Stimulated activated CD8-positive, alpha-beta memory T cell treated with anti-CD3 and anti-CD28 coated beads, Interleukin-7, amount 100 ng/mL, for 4 hours (primary cell): ENCODE data around the gene PRICKLE2.

ENCODE experiments used
- DNase-seq, 2 donors: peaks; one replicate each; pipeline ENCODE4 v3.0.0-alpha.2; 2020; ENCODE audit warnings: low read depth in 2 of 2

The PRICKLE2 gene

GRCh38 chr3:64247991-64248646 lies 22.9 kb upstream of the PRICKLE2 start:
- DNase-seq = no peak

DNA sequence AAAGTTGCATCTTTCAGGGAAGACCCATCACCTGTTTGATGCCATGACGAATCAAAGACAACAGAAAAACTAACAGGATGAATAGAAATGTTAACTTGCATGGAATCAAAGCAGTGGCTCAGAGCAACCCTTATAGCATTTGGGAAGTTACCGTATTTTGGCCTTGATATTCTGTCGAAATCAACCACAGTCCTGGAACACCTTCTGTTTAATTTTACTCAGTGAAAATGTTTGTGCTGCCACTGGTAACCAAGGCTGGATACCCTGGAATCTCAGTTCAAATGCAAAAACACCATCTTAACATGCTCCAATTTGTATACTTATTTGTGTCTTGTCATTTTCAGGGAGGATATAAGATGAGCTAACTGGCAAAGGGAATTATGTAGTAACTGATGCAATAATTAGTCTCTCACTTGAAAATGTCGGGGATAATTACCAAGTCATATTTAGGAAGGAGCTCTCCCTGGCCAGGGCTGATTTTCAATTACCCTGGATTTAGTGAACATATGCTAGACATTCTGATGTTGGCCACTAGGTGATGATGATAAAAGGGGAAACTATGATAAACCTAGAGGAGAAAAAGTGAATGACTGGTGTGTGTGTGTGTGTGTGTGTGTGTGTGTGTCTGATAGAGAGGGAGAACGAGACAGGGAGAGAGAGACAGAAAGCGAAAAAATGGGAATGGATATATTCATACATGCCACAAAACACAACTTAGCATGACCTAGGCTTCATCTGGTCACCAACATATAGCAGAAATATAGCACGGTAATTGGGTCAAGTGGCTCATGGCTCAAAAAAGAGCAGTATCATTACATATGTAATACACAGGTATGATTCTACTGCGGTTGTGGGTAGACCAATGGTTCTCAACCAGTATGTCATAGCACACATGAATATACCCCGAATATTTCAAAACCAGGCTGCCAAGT lies 19.0 kb upstream of the PRICKLE2 start:
- DNase-seq = no peak

DNA sequence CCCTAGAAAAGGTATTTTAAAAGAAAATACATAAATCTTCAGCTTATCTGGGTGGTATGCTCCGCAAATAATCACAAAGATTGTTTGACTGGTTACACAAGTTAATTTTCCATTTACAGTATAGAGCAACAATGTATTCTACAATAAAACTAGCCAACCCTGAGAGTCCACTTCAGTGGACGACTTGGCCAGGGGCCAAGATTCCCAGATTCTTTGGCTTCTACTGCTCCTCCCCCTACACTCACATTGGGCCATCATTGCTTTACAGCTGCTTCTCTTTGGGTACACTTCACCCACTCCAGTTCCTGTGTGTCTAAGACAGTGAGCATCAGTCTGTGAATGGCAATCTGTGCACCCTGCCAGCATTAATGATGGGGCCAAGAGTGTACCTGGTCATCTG lies 17.2 kb upstream of the PRICKLE2 start:
- no peak for DNase-seq

DNA sequence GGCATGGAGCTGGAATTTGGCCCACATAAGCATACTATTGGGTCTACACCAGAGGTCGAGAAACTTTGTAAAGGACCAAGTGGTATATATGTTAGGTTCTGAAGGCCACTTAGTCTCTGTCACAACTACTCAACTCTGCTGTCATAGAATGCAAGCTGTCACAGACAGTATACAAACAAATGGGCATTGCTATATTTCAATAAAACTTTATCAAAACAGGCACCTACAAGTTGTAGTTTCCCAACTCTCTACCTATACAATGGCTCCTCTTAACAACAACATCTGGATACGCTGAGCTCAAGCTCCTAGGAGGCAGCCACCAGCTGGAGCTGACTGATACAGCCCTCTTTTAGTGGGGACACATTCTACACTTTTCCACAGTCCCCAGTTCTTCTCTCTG lies 15.7 kb upstream of the PRICKLE2 start:
- no peak for DNase-seq

- DNase-seq = no peak
Measured at GRCh38 chr3:64240396-64240795, 15.1 kb upstream of the PRICKLE2 start.

DNA sequence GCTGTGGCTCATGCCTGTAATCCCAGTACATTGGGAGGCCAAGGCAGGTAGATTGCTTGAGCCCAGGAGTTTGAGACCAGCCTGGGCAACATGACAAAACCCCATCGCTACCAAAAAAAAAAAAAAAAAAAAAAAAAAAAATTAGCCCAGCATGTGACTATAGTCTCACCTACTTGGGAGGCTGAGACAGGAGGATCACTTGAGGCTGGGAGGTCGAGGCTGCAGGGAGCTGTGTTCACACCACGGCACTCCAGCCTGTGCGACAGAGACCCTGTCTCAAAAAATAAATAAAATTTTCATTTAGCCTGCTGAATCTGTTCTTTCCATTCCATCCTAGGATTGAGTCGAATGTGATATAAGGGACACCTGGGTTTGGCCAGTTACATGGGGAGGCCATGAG lies 14.6 kb upstream of the PRICKLE2 start:
- DNase-seq = no peak

DNA sequence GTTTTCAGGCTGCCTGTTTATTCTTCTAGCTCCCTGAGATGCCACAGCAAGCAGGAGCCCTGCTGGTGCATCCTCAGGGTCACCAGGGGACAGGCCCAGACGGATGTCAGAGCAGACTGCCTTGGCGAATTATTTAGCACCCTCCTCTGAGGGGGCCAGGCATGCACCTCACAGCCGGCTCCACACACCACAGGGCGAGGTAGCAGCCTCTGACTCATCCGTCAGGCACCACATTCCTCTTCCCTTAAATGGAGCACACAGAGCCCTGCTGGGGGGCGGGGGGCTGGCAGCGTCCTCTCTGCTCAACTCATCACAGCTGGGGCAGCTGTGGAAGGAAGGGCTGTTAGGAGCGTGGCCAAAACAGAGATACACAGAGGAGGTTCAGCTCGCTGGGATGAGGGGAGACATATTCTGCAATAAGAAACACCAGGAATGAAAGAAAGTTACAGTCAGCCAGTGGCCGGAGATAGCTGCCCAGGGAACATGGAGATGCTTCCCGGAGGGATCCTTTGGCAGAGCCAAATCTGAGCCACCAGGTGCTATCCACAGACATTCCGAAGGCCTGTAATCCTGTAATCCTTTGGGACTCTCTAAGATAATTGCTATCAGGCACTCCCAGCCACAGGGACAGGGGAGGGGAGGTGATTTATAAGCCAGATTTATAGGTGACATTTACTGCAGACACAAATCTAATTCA lies 13.9 kb upstream of the PRICKLE2 start:
- DNase-seq = no peak

DNA sequence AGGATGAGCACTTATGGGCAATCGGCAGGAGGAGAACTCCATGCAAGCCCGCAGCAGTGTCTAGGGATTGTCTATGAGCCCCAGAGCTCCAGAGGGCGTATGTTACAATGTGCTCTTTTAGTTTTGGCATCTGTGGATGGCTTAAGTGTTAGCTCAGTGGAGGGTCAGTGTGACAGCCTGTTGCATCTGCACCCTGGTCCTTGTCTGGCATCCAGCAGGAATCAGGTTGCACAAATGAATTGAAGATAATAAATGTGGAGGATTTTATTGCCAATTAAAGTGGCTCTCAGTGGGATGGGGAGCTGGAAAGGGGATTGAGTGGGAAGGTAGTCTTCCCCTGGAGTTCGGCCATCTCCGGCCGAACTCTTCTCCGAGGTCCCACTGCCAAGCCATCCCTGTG lies 11.8 kb upstream of the PRICKLE2 start:
- DNase-seq = no peak

DNA sequence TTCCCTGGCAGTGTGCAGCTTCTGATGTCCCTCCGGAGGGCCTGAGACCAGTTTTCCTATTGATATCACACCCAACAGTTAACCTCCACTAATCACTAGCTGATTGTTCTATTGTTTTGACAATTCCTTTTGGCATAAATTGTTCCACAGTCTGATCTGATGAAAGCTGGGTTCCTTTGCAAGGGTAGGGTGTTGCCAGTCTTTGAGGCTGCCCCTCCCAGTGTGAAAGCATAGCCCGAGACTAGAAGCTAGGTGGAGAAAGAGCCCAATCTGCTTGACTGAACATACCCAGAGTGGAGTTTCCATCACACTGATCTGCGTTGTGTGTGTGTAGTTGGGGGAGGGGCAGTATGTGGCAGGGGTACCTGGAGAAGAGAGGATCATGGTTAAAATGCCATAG lies 10.3 kb upstream of the PRICKLE2 start:
- no peak for DNase-seq

- DNase-seq = no peak
Measured at GRCh38 chr3:64234571-64234970, 9.3 kb upstream of the PRICKLE2 start.

GRCh38 chr3:64232821-64233220 lies 7.6 kb upstream of the PRICKLE2 start:
- DNase-seq = no peak

DNA sequence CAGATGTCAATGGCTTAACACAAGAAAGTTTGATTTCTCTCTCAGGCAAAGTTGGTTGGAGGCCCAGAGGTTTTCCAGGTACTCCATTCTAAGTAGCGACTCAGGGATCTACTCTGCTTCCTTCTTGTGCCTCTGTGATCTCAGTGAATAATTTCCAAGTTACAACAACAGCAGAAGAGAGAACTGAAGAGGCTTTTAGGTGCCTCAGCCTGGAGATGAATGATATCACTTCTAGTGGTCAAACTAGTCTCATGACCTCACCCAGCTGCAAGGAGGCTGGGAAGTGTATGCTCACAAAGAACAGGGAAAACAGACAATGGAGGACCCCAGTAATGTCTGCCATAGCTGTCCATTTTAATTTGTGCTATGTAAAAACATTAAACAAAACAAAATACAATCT lies 4.6 kb upstream of the PRICKLE2 start:
- DNase-seq = no peak

DNA sequence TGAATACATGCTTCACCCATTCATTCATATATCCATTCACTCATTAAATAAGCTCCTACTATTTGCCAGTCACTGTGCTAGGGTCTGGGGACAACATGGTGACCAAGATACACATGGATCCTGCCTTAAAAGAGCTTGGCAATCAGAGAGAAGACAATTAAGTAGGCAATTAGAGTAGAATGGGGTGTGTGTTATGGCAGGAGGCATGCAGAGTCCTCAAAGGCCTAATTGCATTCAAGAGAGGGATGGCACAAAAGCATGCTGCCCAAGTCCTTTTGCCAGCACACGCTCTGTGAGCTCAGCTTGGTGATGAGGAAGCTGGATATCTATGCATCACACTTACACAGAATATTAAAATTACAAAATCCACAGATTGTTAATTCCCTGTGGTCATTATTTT lies 2.8 kb upstream of the PRICKLE2 start:
- no peak for DNase-seq

- DNase-seq = no peak
Measured at GRCh38 chr3:64226730-64227129, 1.5 kb upstream of the PRICKLE2 start.

DNA sequence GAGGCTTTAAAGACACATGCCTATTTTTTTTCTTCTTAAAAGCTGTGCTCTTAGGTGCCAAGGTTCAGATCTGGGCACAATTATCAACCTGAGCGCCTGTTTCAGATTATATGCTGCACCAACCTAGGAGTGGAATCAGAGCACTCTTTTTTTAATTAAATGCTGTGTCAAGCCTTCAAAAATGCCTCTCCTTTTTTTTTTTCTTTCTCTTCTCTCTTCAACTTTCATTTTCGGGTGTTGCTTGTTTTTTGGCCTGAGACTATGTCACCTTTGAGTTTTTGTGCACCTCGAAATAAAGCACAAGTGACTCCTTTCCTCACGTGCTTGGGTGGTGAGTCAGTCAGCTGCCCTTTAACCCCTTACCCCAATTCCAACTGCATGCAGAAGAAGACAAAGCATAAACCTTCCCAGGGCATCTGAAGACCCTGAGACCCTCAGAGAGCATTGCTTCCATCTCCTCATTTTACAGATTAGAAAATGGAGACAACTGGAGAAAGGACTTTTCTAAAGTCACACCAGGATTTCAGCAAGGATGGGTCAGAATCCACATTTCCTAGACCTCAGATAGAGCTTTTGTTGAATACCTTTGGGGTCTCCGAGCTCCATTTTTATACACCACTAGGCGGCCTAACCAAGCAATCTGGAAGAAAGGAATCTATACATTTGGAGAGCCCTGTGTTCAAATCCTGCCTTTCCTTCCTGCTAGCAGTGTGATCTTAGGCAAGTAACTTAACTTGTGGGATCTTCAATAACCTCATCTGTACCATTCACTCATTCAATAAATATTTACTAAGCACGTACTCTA lies 631 bp upstream of the PRICKLE2 start:
- DNase-seq = no peak

DNA sequence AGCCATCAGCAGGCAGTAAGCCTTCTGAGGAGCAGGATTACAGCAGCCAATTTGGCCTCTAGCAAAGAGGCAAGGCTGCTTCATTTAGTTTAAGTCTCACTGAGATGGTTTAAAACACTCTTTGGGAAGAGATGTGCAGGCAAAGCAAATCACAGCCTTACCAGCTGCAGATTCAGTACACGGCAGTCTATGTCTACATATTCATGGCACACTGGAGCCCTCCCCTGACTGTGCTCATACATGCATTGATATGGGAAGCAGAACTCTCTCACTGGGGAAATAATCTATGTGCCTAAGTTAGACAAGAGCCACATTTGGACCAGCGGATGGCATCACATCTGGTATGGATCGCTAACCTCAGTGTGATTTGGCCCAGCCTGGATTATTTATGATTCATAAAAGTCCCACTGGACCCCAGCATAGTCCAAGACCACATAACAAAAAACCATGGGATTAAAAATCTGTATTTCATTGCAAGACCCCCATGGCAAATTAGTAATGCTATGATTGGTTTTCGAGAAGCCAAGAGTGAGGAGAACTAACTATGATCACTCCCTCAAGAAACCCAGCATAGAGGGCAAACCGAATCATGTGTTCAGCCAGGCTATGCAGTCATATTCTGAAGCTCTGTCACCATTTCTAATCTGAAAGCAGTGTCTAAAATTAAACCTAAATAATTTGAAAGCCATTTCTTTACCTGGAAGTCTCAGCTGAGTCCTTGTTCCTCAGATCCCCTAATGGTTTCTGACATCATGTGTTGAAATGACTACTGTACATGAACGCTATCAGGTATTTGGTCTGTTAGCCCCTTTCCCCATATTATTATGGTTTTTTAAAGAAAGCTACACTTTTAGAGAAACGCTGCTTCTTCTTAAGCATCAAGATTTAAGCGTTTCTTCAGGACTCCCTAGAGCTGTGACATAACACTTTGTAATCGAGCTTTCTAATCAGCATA lies 1.2 kb downstream of the PRICKLE2 start:
- no peak for DNase-seq

- no peak for DNase-seq
Measured at GRCh38 chr3:64222501-64223111, 2.7 kb downstream of the PRICKLE2 start.

DNA sequence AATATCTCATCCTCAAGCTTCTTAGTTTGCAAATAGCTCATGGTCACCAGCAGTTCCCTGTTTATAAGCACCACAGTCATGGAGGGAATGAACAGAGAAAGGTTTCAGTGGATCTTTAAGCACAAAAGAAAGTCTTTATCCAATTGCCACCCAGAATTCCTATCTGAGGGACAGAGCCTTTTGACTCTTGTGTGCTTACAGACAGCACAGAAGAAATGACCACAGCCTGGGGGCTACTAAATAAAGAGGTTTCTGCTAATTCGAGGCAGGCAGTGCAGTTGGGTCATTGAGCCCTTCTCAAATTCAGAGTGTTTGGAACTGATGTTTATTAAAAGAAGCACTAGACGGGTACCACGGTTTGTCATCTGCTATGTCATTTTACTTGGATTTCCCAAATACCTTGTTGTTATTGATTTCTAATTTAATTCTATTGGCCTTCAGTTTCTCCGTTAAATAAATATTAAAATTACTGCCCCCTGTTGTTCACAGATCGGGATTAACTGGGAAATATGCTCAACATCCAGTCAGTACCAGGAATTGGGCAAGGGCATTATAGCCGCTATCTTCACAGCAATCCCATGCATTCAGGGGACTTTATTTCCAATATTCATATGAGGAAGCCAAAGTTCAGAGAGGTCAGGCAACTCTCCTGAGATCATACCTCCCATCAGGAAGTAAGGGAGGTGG lies 3.6 kb downstream of the PRICKLE2 start:
- DNase-seq = no peak

DNA sequence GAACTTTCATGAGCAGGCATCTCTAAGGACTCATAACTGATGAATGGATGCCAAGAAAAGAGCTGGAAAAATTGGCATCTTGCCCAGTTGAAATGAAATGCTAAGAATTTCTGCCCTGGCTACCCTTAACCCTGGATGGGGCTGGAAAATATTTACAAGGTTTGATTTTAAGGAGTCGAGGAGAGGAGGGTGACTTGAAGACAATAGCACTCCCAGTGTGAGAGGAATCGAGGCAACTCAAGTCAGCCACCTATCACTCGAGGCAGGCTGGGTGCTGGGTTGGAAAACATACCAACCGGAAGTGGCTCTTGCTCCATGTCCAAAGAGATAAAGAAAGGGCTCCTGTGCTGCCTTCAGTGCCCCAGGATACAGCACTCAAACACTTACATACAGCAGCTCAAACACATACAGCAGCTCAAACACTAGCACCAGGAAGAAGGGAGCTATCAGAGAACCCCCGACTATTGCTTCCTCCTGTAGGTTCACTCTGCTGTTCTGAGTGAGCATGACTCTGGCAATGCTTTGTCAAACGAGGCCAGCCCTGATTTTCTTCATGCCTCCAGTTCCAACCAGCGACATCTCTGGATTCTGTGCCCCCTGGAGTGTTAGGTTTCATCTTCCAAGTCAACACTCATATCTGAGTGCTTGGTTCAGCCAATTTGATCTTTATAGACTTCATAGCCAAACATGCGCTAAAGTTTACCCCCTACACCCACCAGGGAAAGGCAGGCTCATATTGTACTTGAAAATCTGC lies 4.9 kb downstream of the PRICKLE2 start:
- no peak for DNase-seq
